Hepatocyte (in vitro differentiated cells): ENCODE measurements around the gene RAB18.

Experiments
- EZH2 ChIP-seq: fragments of 200-600 bp; sonication (generic); IDR thresholded peaks from 2 replicates; pipeline ENCODE4 v1.6.1; 2016; ENCODE audit warnings: antibody characterized with exemption, mild to moderate bottlenecking, borderline replicate concordance
- TF ChIP-seq, protein P1 (sequence below): fragments of 200-600 bp; sonication (generic); IDR thresholded peaks from 2 replicates; pipeline ENCODE4 v1.5.1; 2016; ENCODE audit warnings: antibody characterized with exemption, mild to moderate bottlenecking; ENCODE audit not compliant: poor library complexity

DNA sequence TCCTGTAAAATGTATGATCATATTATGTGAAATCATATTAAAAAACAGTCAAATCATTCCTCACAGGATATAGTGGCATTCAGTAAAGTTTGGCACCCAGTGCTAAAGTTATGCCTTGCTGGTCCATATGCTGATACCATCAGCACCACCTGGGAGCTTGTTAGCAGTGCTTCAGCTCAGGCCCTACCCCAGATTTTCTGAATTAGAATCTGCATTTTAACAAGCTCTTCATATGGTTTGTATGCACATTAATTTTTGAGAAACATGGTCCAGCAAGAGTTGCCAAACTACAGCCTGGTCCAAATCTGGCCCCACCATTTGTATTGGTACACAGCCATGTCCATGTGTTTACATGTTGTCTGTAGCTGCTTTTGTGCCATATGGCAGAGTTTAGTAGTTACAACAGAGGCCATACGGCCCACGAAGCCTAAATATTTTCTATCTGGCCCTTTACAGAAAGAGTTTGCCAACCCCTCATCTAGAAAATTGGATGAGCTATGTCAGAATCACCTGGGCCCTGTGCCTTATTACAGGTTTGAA lies 30.1 kb downstream of the RAB18 start:
- TF ChIP-seq, protein P1, sequence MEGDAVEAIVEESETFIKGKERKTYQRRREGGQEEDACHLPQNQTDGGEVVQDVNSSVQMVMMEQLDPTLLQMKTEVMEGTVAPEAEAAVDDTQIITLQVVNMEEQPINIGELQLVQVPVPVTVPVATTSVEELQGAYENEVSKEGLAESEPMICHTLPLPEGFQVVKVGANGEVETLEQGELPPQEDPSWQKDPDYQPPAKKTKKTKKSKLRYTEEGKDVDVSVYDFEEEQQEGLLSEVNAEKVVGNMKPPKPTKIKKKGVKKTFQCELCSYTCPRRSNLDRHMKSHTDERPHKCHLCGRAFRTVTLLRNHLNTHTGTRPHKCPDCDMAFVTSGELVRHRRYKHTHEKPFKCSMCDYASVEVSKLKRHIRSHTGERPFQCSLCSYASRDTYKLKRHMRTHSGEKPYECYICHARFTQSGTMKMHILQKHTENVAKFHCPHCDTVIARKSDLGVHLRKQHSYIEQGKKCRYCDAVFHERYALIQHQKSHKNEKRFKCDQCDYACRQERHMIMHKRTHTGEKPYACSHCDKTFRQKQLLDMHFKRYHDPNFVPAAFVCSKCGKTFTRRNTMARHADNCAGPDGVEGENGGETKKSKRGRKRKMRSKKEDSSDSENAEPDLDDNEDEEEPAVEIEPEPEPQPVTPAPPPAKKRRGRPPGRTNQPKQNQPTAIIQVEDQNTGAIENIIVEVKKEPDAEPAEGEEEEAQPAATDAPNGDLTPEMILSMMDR: no peak
- TF ChIP-seq EZH2: no peak
